Fibroblast of the conjunctiva (primary cell): ENCODE results near the gene PLIN5.
A peak's percentile ranks its signal among the peaks of the same experiment; 100 is the strongest.

Experiments
- DNase-seq: peaks from one replicate; pipeline ENCODE4 v3.0.0-alpha.2; 2010; ENCODE audit warnings: low read depth

Gene PLIN5, protein sequence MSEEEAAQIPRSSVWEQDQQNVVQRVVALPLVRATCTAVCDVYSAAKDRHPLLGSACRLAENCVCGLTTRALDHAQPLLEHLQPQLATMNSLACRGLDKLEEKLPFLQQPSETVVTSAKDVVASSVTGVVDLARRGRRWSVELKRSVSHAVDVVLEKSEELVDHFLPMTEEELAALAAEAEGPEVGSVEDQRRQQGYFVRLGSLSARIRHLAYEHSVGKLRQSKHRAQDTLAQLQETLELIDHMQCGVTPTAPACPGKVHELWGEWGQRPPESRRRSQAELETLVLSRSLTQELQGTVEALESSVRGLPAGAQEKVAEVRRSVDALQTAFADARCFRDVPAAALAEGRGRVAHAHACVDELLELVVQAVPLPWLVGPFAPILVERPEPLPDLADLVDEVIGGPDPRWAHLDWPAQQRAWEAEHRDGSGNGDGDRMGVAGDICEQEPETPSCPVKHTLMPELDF

DNA sequence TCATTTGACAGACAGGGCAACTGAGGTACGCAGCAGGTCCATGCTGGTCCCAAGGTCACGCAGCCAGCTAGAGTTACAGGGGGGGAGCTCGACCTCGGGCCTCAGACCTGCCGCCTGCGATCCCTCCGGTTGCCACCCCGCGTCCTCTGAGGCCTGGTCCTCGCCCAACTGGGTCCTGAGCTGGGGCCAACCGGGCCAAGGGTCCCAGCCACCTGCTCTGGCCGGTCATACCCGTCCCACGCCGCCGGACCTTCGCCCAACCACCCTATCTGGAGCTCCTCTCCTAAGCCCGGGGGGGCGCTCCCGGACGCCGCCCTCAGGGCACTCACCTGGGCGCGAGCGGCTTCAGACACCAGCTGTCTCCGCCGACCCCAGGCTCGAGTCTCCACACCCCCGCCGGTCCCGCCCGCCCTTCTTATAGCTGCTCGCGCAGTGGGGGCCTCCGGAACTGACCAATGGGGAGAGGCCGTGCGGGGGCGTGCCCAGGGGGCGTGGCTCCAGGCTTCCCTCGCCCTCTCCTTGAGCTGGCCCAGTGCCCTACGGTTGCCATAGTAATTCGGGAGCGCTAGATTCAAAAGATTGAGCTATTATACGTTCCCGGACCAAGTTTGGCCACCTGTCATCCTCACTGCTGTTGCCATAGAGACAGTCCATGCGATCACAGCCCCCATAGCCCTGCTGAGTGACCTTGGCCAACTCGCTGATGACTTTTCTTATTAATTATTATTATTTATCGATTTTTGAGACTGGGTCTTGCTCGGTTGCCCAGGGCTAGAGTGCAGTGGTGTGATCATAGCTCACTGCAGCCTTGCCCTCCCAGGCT, at the start of gene PLIN5:
Gene PLIN5, minus strand, starts transcription at position 389 of the 823 bp plus-strand sequence. CDS start 1,150 bp downstream, outside the sequence.
- DNase-seq, result peak; percentile 46

DNA sequence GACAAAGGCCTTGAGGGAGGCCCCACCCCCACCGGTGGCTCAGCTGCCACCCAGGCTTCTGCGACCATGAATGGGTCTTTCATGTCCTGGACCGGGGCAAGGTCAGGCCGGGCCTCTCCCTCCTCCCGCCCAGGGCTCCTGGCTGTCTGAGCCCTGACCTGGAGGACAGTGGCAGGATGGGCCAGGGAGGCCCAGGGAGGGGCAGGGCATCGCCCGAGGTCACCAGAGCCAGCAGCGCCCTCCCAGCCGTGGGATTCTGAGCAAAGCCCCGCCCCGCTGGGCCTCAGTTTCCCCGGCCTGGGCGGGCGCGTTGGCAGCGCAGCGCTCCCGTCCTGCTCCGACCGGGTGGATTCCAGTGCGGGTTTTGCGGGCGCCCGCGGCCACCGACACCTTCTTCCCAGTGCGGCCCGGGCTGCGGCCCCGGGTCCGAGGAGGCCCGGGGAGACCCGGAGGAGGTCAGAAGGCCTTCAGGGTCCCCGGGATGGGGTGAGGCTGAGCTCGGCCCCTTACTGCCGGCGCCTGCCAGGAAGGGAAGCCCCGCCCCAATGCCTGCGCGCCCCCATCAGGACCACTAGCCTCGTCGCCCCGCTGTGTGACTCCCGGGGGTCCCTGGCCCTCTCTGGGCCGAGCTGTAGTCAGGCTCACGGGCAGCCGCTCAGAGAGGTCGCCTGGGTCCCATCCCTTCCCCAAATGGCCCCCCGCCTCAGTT, 49.1 kb upstream of the PLIN5 start:
- no peak for DNase-seq

DNA sequence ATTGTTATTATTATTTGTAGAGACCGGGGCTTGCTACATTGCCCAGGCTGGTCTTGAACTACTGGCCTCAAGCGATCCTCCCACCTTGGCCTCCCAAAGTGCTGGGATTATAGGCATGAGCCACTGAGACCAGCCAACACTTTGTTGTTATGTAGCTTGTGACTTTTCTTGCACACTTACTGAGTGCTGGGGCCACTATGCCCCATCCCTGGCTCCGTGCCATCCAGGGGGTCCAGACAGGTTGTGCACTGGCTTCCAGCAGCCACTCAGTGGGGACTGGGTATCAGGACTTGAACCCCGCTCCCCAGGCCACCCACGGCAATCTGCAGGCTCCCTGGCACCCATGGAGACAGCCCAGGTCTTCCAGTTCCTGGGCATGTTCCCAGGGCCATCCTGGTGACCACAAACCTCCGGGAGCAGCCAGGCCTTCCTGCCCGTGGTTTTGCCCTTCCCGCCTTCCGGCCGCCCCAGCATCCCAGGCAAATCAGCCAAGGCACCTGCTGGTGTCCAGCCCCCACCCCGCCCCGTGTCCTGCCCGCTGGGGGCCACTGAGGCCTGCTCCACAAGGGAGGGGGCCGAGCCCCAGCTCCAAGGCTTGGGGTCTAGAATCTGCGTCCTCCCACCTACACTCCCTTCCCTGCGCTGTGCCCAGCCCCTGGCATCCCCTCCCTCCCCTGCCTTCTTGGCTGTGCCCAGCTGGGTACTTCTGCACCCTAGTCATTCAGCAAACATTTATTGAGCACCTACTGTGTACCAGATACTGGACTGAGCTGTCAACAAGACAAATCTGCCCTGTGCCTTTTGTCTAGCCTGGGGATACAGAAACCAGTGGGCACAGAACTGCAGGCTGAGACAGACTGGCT, 48.2 kb upstream of the PLIN5 start:
- no peak for DNase-seq

DNA sequence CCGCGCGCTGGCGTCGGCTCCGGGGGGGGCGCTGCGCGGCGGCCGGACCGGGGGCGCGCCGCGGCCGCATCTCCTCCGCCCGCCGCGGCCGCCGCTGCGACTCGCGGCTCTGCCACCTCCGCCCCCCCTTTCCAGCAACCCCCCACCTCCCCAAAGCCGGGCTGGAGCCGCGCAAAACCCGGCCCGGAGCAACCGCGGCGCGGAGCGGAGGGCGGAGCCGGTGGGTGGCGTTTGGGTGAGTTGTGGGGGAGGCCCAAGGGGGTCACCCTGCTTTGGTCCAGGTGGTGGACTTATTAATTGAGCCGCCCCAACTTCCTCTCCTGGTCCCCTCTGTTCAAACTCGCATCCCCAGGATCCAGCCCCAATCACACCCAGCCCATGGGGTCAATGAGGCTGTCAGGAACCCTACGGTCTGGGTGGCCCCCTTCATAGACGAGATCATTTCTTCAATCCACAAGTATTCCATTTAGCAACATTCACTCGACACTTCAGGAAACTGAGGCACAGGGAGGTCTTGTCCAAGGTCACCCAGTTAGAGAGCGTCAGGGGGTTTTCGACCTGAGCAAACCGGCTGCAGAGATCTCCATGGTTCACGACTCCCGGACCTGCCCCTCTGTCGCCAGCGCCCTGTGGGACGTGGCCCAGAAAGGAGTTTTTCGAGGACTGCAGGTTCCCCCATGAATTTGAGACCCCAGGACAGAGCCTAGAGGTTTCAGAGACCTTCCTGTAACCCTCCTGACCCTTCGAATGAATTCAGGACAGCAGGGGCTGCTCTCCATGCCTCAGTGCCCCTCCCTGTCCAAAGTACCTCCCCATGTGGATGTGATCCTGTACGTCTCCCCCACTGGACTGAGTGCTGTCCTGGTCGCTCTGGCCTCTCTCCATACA, 46.9 kb upstream of the PLIN5 start:
- no peak for DNase-seq

DNA sequence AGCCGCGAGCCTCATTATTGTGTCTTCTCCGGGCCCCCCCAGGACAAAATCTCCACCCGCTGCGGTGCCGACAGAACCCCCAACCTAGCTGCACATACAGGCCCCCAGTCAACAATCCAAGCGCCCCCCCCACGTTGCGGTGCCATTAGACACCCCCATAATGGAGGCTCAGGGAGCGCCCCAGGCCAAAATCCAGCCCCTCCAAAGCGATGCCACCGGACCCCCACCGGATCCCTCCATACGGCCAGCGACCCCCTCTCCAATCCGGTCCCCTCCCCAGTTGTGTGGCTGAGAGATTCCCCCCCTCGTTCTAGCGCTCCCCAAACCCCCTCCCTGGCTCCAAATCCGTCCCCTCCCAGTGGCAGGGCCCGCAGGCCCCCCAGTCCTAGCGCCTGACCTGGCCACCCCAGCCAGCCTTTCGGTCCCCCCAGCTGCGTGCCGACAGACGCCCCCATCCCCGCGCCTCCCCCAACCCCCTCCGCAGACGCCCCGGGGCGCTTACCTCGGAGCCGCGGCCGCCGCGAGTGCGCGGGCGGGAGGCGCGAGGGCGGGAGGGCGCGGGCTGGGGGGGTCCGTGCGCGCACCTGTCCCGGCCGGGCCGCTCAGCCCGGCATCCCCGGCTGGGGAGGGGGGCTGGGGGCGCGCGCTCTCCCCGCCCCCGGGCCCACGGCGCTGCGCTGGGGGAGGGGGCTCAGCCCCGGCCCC, 46.1 kb upstream of the PLIN5 start:
- DNase-seq, result no peak

DNA sequence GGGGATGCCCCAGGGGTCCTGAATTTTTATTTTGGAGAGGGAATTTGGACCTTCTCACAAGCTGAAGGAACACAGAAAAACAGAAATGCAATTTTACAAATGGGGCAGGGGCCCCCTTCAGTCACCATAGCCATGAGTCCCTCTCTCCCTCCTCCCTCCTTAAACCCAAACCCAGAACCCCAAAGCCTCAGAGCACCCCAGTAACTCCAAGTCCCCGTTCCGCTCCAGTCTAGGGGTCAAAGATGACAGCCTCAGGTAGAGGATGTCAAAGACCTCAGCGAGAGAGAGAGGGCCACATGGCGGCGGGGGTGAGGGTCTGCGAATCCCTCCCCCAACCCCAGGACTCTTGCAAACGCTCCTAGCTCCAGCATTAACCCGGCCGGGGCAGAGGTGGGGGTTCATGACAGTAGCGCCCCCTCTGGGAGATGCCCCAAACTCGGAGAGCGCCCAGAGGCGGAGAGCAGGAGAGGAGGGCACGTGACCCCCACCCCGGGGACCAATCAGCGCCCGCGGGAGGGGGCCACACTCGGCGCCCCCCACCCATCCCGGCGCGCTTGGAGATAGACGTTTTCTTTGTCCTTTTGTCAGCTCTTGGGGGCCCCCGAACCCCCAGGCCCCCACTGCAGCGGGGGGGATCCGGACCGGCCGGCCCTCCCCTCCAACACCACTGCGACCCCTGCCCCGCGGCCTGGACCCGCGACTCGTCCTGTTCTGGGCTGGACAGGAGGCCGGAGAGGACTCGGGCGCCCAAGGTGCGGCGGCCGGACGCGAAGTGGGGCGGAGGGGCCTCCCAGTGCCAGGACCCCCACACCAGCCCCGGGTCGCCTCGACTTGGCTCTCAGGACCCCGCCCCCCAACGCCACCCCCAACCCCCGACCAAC, 45.2 kb upstream of the PLIN5 start:
- DNase-seq, result no peak

DNA sequence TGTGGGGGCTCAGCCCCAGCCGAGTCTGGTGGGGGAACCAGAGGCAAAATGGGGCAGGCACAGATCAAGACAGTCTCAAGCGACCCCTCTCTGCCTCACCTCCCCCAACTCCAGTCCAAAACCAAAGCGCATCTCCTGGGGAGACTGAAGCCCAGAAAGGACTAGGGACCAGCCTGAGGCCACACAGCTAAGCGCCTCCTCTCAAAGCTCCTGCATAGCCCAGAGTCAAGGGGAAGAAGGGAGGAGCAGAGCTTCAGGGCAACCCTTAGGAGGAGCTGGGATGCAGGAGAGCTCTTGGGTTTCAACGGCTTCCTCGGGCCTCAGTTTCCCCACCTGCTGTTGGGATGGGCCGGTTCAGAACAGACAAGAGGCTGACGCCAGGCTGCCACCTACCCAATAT, 44.4 kb upstream of the PLIN5 start:
- no peak for DNase-seq

DNA sequence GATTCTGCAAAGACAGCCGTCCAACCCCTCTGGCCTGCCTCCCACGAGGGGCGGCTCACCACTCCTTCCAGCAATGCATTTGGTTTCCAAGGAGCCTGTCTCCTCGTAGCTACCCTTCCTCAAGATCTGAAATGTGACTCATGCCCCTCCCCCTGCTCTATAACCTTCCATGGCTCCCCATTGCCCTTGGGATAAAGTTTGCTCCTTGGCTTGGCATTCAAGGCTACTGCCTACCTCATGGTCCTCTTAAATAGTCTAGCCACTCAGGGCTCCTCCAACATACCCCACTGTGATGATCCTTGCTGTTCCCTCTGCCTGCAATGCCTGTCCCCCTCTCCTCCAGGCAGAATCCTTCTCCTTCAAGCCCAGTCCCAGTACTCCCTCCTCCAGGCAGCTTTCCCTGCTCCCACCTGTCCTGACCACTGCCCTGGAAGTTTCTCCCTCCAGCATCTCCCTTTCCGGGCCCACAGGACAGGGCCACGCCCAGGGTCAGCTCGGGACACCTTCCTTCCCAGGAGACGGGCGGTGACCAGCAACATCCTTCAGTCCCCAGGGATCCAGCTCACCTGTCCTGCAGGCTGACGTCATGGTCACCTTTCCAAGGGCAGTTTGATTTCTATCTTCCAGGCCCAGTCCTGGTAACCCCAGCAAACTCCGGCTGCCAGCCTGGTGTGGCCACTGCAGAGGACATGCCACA, 43.7 kb upstream of the PLIN5 start:
- no peak for DNase-seq

DNA sequence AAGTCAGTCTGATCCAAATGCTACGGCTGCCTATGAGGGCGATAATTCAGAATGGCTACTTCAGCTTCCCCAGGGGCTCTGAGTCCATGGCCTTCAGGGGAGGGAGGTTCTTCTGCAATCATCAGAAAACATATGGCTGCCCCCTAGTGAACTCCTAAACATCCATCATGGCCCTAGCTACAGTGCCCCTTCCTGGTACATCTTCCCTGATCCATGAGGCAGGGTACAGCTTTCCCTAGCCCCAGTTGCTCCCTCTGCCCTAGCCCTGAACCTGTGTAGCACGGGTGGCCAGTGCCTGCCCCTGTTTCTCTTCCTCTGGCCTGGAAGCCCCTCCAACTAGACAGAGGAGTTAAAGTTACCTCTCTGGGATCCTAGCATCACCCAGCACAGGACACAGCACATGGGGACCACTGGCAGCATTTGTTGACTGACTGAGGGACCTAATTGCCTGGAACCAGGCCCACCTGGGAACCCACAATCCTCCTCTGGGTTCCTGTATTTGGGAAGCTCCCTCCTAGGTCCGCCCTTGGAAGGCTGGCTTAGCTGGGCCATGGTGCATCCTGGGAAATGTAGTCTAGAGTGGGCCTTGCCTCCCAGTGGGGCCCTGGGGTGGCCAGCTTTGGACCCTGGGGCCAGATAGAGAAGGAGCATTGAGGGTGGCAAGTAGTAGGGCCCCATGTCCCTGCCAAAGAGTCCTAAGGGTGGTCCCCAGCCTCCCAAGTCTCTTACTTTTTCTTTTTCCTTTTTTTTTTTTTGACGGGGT, 42.2 kb upstream of the PLIN5 start:
- DNase-seq, result no peak

DNA sequence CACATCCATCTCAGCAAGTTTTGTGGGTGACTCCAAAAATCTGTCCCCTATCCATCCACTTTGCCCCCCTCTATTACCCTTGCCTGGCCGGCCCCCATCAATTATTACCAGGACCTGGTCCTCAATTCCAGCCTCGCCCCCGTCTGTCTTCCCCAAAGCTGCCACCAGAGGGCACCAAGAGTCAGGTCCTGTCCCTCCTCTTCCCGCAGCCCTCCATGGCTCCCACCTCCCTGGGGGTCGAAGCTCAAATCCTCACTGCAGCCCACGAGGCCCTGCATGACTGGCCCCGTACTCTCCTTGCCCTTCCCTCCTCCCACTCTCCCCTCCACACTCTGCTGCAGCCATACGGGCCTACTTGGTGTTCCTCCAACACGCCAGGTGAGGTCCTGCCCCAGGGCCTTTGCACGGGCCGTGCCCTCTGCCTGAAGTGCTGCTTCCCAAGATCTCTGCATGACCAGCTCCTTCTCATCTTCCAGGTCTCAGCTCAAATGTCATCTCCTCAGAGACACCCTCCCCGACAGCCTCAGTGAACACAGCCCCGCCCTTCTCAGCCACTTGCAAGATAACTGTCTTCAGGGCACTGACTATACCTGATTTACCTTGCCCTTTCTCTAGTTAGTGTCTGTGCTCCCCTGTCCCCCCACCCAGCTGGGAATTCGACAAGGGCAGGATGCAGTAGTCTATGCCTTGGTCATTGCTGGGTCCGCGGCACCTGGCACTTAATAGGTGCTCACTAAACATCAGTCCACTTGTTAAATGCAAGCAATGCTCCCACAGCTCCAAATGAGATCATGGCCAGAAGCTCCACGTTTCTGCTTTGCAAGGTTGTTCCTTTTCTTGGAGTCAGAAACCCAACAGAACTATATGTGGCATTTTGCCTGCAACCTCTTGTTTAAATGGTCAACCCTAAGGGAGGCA, 41.3 kb upstream of the PLIN5 start:
- DNase-seq, result peak; percentile 34

DNA sequence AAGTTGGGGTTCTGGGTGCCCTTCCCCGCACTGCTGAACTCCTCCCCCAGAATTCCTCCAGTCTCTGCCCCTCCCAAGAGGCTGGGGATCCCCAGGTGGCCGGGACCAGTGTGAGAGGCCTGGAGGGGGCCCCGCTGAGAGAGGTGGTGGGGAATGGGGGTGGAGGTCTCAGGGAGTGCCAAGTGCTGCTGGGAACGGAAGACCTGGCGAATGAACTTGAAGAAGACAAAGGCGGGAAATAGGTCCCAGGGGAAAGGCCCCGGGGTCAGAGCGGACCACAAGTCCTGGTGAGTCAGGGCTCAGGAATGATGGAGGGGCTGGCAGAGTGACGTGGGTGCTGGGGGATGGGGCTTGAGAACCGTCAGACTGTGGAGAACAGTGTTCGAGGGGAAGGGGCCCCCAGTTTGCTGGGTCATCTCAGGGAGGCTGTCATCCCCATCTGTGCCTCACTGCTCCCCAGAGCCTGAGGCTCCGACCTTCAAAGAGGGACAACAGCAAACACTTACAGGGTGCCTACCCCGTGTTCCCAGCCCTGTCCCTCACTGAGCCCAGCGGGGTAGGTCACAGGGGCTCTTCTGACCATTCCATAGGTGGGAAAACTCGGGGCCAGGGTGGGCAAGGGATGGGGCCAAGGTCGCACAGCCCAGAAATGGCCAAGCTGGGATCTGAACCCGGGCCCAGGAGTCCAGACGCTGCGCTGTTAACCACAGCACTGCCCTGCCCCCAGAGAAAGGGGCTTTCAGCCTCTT, 40.4 kb upstream of the PLIN5 start:
- peak; percentile 96 for DNase-seq

DNA sequence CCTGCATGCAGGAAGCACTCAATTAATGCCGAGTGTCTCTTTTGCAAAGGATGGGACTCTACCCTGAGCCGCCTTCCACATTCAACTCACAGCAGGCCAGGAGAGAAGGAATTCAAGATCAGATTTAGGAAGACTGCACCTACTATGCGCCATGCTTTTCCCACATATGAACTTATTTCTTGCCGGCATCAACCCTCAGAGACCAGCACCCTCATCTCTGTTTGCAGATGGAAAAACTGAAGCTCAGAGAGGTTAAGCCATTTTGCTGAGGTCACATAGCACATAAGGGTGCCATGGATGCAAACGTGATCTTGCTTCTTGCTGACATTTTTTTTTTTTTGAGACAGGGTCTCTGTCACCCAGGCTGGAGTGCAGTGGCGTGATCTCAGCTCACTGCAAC, 38.7 kb upstream of the PLIN5 start:
- no peak for DNase-seq

DNA sequence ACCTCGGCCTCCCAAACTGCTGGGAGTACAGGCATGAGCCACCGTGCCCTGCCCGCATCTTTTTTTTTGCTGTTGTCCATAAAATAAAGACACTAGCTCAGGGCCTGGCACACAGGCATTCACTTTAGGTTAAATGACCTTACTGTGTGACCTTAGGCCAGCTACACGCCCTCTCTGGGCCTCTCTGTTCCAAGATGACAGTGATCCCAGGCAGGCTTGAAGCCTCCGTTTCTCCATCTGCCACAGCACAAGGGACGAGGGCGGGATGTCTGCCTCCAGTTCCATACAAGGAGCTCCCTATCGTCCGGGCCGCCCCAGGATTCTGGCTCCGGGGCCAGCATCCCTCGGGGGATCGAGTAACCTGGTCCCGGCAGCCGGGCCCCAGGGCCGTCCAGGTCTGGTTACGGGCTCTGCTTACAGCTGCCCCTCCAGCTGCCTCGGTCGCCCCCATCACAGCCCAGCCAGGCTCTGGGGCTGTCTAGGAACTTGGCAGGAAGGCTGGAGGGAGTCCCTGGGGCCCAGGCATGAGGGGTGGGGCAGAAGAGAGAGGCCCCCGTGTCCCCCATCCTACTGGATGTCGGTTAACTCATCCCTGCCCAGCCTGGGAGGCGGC, 36.4 kb upstream of the PLIN5 start:
- DNase-seq, result no peak

DNA sequence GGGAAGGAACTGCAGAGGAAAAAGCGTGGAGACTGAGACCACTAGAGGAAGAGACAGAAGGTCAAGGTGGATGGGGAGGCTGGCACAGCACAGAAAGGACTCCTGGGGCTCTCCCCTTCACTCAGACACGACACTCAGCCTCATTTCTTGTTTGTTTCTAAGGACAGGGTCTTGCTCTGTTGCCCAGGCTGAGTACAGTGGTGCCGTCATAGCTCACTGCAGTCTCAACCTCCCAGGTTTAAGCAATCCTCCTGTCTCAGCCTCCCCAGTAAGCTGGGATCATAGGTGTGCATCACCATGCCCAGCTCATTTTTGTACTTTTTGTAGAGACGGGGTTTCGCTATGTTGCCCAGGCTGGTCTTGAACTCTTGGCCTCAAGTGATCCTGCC, 35.9 kb upstream of the PLIN5 start:
- DNase-seq, result no peak

DNA sequence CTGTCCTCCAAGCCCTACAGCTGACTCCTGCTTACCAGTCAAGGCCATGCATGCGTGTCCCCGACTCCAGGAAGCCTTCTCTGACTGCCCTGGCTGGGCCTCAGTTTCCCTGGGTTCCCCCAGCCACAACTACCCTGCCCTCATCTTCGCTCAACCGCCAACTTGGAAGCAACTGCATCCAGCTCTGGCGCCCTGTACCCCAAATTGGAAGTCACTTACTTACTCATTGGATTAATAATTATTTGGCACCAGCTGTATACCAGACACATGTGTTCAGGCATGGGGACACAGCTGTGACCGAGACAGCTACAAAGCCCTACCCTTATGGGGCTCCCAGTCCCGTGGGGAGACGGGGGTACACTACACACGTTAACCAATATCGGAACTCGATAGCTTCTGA, 35.4 kb upstream of the PLIN5 start:
- DNase-seq, result no peak
